ENCODE measurements around the gene LAMA2. TPM values are rescaled to one million over a fixed set of nuclear protein-coding genes. Genes with fewer than 3 reads are reported as not detected.

Gene LAMA2
- total and polyA plus RNA-seq, 2 donors (not counting 3 experiments of a cell fraction or from before 2014, with no cell fraction given): 0.51 to 0.75 TPM

- Histone ChIP-seq H3K9me1 (replicated peaks; ENCODE audit: control insufficient read depth, extremely low read depth, insufficient read depth, low read length) (no peaks in the 10 kb centered on the region), H3K27ac (ENCODE audit: insufficient read depth, low read depth, low read length) (no peak overlapping the region), H3K4me2 (ENCODE audit: insufficient read depth, low read length) (no peak overlapping the region), H3K4me3 (replicated peaks in 1 of 3; ENCODE audit: insufficient read depth in 1 of 3, low read depth in 1 of 3, low read length in 3 of 3) (no peak overlapping the region), H4K20me1 (replicated peaks; ENCODE audit: control insufficient read depth, extremely low read depth, insufficient read depth, low read length) (no peaks in the 10 kb centered on the region), H3K36me3 (ENCODE audit: control insufficient read depth in 2 of 2, extremely low read depth in 1 of 2, insufficient read depth in 2 of 2, low read length in 2 of 2) (no peaks in the 10 kb centered on the region), H2AFZ (ENCODE audit: low read depth, low read length) (no peak overlapping the region), H3K27me3 (ENCODE audit: control insufficient read depth in 2 of 2, insufficient read depth in 2 of 2, low read length in 2 of 2) (no peaks in the 10 kb centered on the region), H3K4me1 (ENCODE audit: control insufficient read depth, extremely low read depth, insufficient read depth, low read length) (no peaks in the 10 kb centered on the region), H3K9me3 (replicated peaks; ENCODE audit: control insufficient read depth, insufficient read depth, low read length) (no peaks in the 10 kb centered on the region), H3K79me2 (ENCODE audit: control insufficient read depth, insufficient read depth, low read length) (no peaks in the 10 kb centered on the region), H3K9ac (replicated peaks; ENCODE audit: extremely low read depth, insufficient read depth, low read length) (no peak overlapping the region)
- TF ChIP-seq MAX (IDR thresholded peaks at IDR 0.05; ENCODE audit: insufficient read depth, insufficient read length) (no peak), GATA2 (IDR thresholded peaks at IDR 0.05; ENCODE audit: insufficient read depth, insufficient read length, low read depth, low read length) (no peak), POLR2AphosphoS5 (IDR thresholded peaks at IDR 0.05; ENCODE audit: insufficient read depth, low read depth, low read length) (no peak), POLR2A (IDR thresholded peaks at IDR 0.05; ENCODE audit: low read depth, low read length) (no peak), MYC (IDR thresholded peaks at IDR 0.05; ENCODE audit: low read depth, low read length) (no peak), FOS (IDR thresholded peaks at IDR 0.05; ENCODE audit: borderline replicate concordance, insufficient read depth, low read length) (no peak), CTCF (IDR thresholded peaks at IDR 0.05; ENCODE audit: extremely low read depth in 1 of 2, insufficient read depth in 1 of 2, low read depth in 1 of 2, low read length in 2 of 2) (no peak), EZH2 (IDR thresholded peaks at IDR 0.05; ENCODE audit: borderline replicate concordance, low read depth, low read length, severe bottlenecking) (no peak), JUN (IDR thresholded peaks at IDR 0.05; ENCODE audit: borderline replicate concordance, insufficient read depth, insufficient read length, low read depth) (no peak)
- DNase-seq (ENCODE audit: low read depth, low spot score): no peak
- no peak for FAIRE-seq
- dilution Hi-C loops (cut with MboI; ENCODE audit: extremely low pct_ligation_motif_present, low sequenced_read_pairs): no loop called here
- BruUV-seq (replicated peaks): no TSS peak
- intact Hi-C loops (cut with micrococcal nuclease): no loop called here
- POLR2A ChIA-PET: no interaction called here
- CTCF ChIA-PET: no interaction called here
Observed at GRCh38 chr6:129162605-129163004, 279.7 kb downstream of the LAMA2 start.

Measured in endothelial cell of umbilical vein (primary cell).